SU-DHL-6 (cell line): ENCODE results near the gene GRIK3.

Experiments used
- EZH2phosphoT487 ChIP-seq: fragments of 200-600 bp; sonication (generic), shearing (Covaris generic); conservative IDR thresholded peaks from 2 replicates; pipeline ENCODE4 v1.6.1; 2018; ENCODE audit warnings: mild to moderate bottlenecking, antibody characterized with exemption, low read length, moderate library complexity, mixed read lengths
- TF ChIP-seq, protein P1 (sequence below): fragments of 200-600 bp; sonication (generic); IDR thresholded peaks from one replicate; pipeline ENCODE4 v1.5.1; 2017; ENCODE audit warnings: antibody characterized with exemption, mild to moderate bottlenecking, low read length, moderate library complexity; ENCODE audit not compliant: insufficient read depth, poor library complexity, severe bottlenecking

DNA sequence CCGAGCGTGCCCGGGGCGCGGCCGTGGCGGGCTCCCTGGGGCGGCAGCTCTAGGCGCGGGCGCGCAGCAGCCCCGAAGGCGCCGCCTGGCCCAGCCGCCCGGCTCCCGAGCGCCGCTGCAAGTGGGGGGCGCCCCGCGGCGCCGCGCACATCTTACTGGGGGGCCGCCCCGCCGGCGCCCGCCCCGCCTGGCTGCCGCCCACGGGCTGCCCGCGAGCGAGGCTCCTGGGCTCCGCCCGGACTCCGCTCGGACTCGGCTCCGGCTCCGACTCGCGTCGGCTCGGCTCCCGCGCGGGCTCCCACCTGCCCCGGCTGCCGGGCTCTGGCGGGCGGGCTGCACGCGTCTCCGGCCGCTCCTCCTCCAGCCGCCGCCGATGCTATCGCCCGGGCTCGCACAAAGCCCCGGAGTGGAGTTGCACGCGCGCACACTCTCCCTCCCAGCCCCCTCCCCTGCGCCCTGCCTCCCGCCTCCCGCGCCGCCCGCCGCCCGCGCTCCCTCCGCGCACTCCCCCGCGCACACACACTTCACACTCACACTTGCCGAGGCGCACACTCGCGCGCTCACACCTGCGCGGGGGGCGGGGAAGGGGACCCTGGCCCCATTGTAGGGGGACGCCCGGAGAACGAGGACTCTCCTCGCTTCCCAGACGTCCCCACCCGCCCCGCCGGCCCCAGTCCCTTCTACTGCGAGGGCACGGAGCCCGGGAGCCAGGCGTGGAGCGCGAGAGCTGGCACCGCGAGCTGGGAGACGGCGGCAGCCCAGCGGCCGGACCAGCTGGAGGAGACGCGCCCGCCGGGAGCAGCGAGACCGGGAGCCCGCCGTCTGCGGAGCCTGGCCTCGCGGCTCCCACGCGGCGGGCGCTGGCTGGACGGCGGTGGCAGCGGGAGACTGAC, at the start of gene GRIK3:
- TF ChIP-seq, protein P1, sequence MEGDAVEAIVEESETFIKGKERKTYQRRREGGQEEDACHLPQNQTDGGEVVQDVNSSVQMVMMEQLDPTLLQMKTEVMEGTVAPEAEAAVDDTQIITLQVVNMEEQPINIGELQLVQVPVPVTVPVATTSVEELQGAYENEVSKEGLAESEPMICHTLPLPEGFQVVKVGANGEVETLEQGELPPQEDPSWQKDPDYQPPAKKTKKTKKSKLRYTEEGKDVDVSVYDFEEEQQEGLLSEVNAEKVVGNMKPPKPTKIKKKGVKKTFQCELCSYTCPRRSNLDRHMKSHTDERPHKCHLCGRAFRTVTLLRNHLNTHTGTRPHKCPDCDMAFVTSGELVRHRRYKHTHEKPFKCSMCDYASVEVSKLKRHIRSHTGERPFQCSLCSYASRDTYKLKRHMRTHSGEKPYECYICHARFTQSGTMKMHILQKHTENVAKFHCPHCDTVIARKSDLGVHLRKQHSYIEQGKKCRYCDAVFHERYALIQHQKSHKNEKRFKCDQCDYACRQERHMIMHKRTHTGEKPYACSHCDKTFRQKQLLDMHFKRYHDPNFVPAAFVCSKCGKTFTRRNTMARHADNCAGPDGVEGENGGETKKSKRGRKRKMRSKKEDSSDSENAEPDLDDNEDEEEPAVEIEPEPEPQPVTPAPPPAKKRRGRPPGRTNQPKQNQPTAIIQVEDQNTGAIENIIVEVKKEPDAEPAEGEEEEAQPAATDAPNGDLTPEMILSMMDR, result no peak
- no peak for TF ChIP-seq EZH2phosphoT487
